Middle frontal gyrus (tissue), 1 donor: ENCODE results near the gene CSRNP3.

Source experiments
- DNase-seq: peaks from one replicate; pipeline ENCODE4 v3.0.0-alpha.2; 2015; ENCODE audit warnings: low spot score; ENCODE audit errors: extremely low spot score

The CSRNP3 gene

GRCh38 chr2:165470361-165470760 lies 863 bp downstream of the CSRNP3 start:
- DNase-seq, result no peak

- no peak for DNase-seq
Measured at GRCh38 chr2:165471349-165471950, 2.0 kb downstream of the CSRNP3 start.

GRCh38 chr2:165472922-165473321 lies 3.4 kb downstream of the CSRNP3 start:
- no peak for DNase-seq

GRCh38 chr2:165474619-165475276 lies 5.2 kb downstream of the CSRNP3 start:
- no peak for DNase-seq

GRCh38 chr2:165475277-165476004 lies 5.9 kb downstream of the CSRNP3 start:
- DNase-seq, result no peak

- no peak for DNase-seq
Measured at GRCh38 chr2:165479856-165480255, 10.4 kb downstream of the CSRNP3 start.

- no peak for DNase-seq
Measured at GRCh38 chr2:165494573-165494972, 25.1 kb downstream of the CSRNP3 start.

- no peak for DNase-seq
Measured at GRCh38 chr2:165497659-165498317, 28.3 kb downstream of the CSRNP3 start.

- no peak for DNase-seq
Measured at GRCh38 chr2:165499131-165499530, 29.6 kb downstream of the CSRNP3 start.

GRCh38 chr2:165500001-165500400 lies 30.5 kb downstream of the CSRNP3 start:
- no peak for DNase-seq

- no peak for DNase-seq
Measured at GRCh38 chr2:165500816-165501215, 31.3 kb downstream of the CSRNP3 start.

GRCh38 chr2:165505514-165505913 lies 36.0 kb downstream of the CSRNP3 start:
- DNase-seq, result no peak

- no peak for DNase-seq
Measured at GRCh38 chr2:165508927-165509326, 39.4 kb downstream of the CSRNP3 start.

- no peak for DNase-seq
Measured at GRCh38 chr2:165513479-165513878, 44.0 kb downstream of the CSRNP3 start.

- no peak for DNase-seq
Measured at GRCh38 chr2:165518611-165519010, 49.1 kb downstream of the CSRNP3 start.

GRCh38 chr2:165522719-165523118 lies 53.2 kb downstream of the CSRNP3 start:
- DNase-seq, result no peak

- DNase-seq, result no peak
Measured at GRCh38 chr2:165524720-165525119, 55.2 kb downstream of the CSRNP3 start.

GRCh38 chr2:165528691-165529090 lies 59.2 kb downstream of the CSRNP3 start:
- no peak for DNase-seq

- DNase-seq, result no peak
Measured at GRCh38 chr2:165529130-165529529, 59.6 kb downstream of the CSRNP3 start.

- DNase-seq, result no peak
Measured at GRCh38 chr2:165533331-165533730, 63.8 kb downstream of the CSRNP3 start.

GRCh38 chr2:165535471-165535870 lies 66.0 kb downstream of the CSRNP3 start:
- no peak for DNase-seq

GRCh38 chr2:165536851-165537499 lies 67.5 kb downstream of the CSRNP3 start:
- DNase-seq, result no peak
